Mesenchymal stem cell (in vitro differentiated cells and primary cell): ENCODE measurements around the gene ADAP1. TPM values are rescaled to one million over a fixed set of nuclear protein-coding genes. Genes with fewer than 3 reads are reported as not detected.
A peak's percentile ranks its signal among the peaks of the same experiment; 100 is the strongest.
"Not testable (repeated sequence)": the region's sequence is repeated elsewhere in the genome, so short reads cannot be mapped to it uniquely, and the experiment has no call there.

Source experiments
- DNase-seq: peaks from one replicate; pipeline ENCODE4 v3.0.0-alpha.2; 2013
- H2AFZ ChIP-seq: one replicate; pipeline ENCODE4 v1.6.1; 2013; ENCODE audit warnings: low read depth, mild to moderate bottlenecking, control low read depth, inconsistent platforms, low read length, moderate library complexity
- H2AK5ac ChIP-seq: 2 replicates; pipeline ENCODE4 v1.6.1; 2013; ENCODE audit warnings: low read length, moderate library complexity, mild to moderate bottlenecking, inconsistent platforms; ENCODE audit not compliant: severe bottlenecking
- H2BK120ac ChIP-seq: one replicate; pipeline ENCODE4 v1.6.1; 2013; ENCODE audit warnings: low read depth, mild to moderate bottlenecking, inconsistent platforms, low read length, moderate library complexity
- H2BK12ac ChIP-seq, 2 experiments: one replicate each; pipeline ENCODE4 v1.6.1; 2013; ENCODE audit warnings: inconsistent platforms in 2 of 2, low read length in 2 of 2, mild to moderate bottlenecking in 2 of 2, moderate library complexity in 2 of 2, control low read depth in 1 of 2
- H2BK15ac ChIP-seq: one replicate; pipeline ENCODE4 v1.6.1; 2013; ENCODE audit warnings: mild to moderate bottlenecking, low read depth, inconsistent platforms; ENCODE audit not compliant: poor library complexity, severe bottlenecking
- H2BK5ac ChIP-seq: 2 replicates; pipeline ENCODE4 v1.6.1; 2013; ENCODE audit warnings: low read depth, mild to moderate bottlenecking, low read length, control low read depth, inconsistent platforms; ENCODE audit not compliant: poor library complexity, severe bottlenecking
- H3K14ac ChIP-seq, 2 experiments: one replicate each; pipeline ENCODE4 v1.6.1; 2013; ENCODE audit warnings: inconsistent platforms in 2 of 2, low read length in 2 of 2, control low read depth in 1 of 2, mild to moderate bottlenecking in 1 of 2, moderate library complexity in 1 of 2
- H3K18ac ChIP-seq, 2 experiments: one replicate each; pipeline ENCODE4 v1.6.1; 2013; ENCODE audit warnings: inconsistent platforms in 2 of 2, low read length in 2 of 2, control low read depth in 1 of 2, low read depth in 1 of 2, mild to moderate bottlenecking in 1 of 2
- H3K23ac ChIP-seq, 2 experiments: one replicate each; pipeline ENCODE4 v1.6.1; 2013; ENCODE audit warnings: inconsistent platforms in 2 of 2, low read length in 2 of 2, mild to moderate bottlenecking in 2 of 2, moderate library complexity in 2 of 2, control low read depth in 1 of 2
- H3K27ac ChIP-seq: 2 replicates; pipeline ENCODE4 v1.5.1; 2013; ENCODE audit warnings: mild to moderate bottlenecking, moderate library complexity, low read length, control low read depth, inconsistent platforms; ENCODE audit not compliant: poor library complexity, severe bottlenecking
- H3K27me3 ChIP-seq, 2 experiments: 2 replicates each; pipeline versions ENCODE4 v1.6.1 to v1.7.0; 2013; ENCODE audit warnings: low read length in 2 of 2, mild to moderate bottlenecking in 2 of 2, moderate library complexity in 2 of 2, control low read depth in 1 of 2, inconsistent platforms in 1 of 2; ENCODE audit not compliant: control insufficient read depth in 1 of 2, insufficient read depth in 1 of 2
- H3K36me3 ChIP-seq, 2 experiments: 2 replicates each; pipeline versions ENCODE4 v1.6.1 to v1.7.0; 2013; ENCODE audit warnings: low read length in 2 of 2, control low read depth in 1 of 2, inconsistent platforms in 1 of 2, low read depth in 1 of 2, mild to moderate bottlenecking in 1 of 2; ENCODE audit not compliant: insufficient read depth in 2 of 2, control insufficient read depth in 1 of 2
- H3K4ac ChIP-seq, 2 experiments: one replicate each; pipeline ENCODE4 v1.6.1; 2013; ENCODE audit warnings: inconsistent platforms in 2 of 2, low read length in 2 of 2, mild to moderate bottlenecking in 2 of 2, moderate library complexity in 2 of 2, control low read depth in 1 of 2, low read depth in 1 of 2
- H3K4me1 ChIP-seq: 2 replicates; pipeline ENCODE4 v1.6.1; 2013; ENCODE audit warnings: low read depth, low read length, control low read depth; ENCODE audit not compliant: control insufficient read depth, insufficient read depth
- H3K4me2 ChIP-seq: 2 replicates; pipeline ENCODE4 v1.6.1; 2013; ENCODE audit warnings: low read length, mild to moderate bottlenecking, inconsistent platforms; ENCODE audit not compliant: poor library complexity, severe bottlenecking
- H3K4me3 ChIP-seq, 2 experiments: 2 replicates each; pipeline versions ENCODE4 v1.5.1 to v1.7.0; 2013; ENCODE audit warnings: low read length in 2 of 2, mild to moderate bottlenecking in 2 of 2, control low read depth in 1 of 2, low read depth in 1 of 2; ENCODE audit not compliant: insufficient read depth in 1 of 2
- H3K79me1 ChIP-seq: replicated peaks from 2 replicates; pipeline ENCODE4 v1.6.1; 2013; ENCODE audit warnings: mild to moderate bottlenecking, control low read depth, low read length, inconsistent platforms; ENCODE audit not compliant: poor library complexity, severe bottlenecking
- H3K9ac ChIP-seq: 2 replicates; pipeline ENCODE4 v1.7.0; 2013; ENCODE audit warnings: mild to moderate bottlenecking, low read length, moderate library complexity
- H3K9me3 ChIP-seq: 2 replicates; pipeline ENCODE4 v1.7.0; 2013; ENCODE audit warnings: mild to moderate bottlenecking, low read length; ENCODE audit not compliant: control insufficient read depth
- H4K8ac ChIP-seq: one replicate; pipeline ENCODE4 v1.6.1; 2013; ENCODE audit warnings: inconsistent platforms, mild to moderate bottlenecking, low read length, moderate library complexity
- H4K91ac ChIP-seq: one replicate; pipeline ENCODE4 v1.6.1; 2013; ENCODE audit warnings: mild to moderate bottlenecking, low read length, inconsistent platforms
- WGBS: methylation state at CpG from one replicate; pipeline ENCODE4 v1.1.7; 2013; ENCODE audit warnings: mixed read lengths; 5-methylcytosine and 5-hydroxymethylcytosine counted together
- polyA plus RNA-seq, 2 experiments: library from polyadenylated mRNA; stranded (reverse); fragments of 200-250 nt; gene quantifications; one replicate each; pipeline ENCODE4 v1.2.3, GENCODE V29; 2013

Gene ADAP1
- polyA plus RNA-seq (2013, experiment 1 of 2) = 0.97 TPM
- polyA plus RNA-seq (2013, experiment 2 of 2) = 0.84 TPM

GRCh38 chr7:954330-955238 is at the start of gene ADAP1:
TSS of gene ADAP1 (minus strand) at chr7:954680. CDS start at chr7:954477, 203 bp downstream.
- Histone ChIP-seq H4K8ac (no peak within 1 kb of the TSS), H2BK5ac (no peak within 1 kb of the TSS), H2BK15ac (peak within 1 kb of the TSS; percentile 34), H3K36me3 (peaks cover 0 to 9% of the 10 kb centered on the region in 2 experiments), H3K79me1 (no peaks in the 10 kb centered on the region), H2AFZ (peak within 1 kb of the TSS; percentile 29), H3K23ac (peak within 1 kb of the TSS; percentile 36 to 45), H3K4me2 (peak within 1 kb of the TSS; percentile 77), H3K14ac (peak within 1 kb of the TSS in 1 of 2 experiments; percentile 74), H3K4me3 (peak within 1 kb of the TSS; percentile 29 to 37), H3K4ac (no peak within 1 kb of the TSS), H2BK12ac (no peak within 1 kb of the TSS), H2AK5ac (no peak within 1 kb of the TSS), H3K4me1 (peaks cover 21% of the 10 kb centered on the region), H3K27ac (no peak within 1 kb of the TSS), H3K27me3 (peaks cover 49 to 66% of the 10 kb centered on the region in 2 experiments), H3K9me3 (no peaks in the 10 kb centered on the region), H3K9ac (no peak within 1 kb of the TSS), H3K18ac (no peak within 1 kb of the TSS), H4K91ac (no peak within 1 kb of the TSS), H2BK120ac (no peak within 1 kb of the TSS)
- WGBS = 12% methylated on average over 55 of the region's 115 CpGs
- DNase-seq = peak; percentile 49

GRCh38 chr7:1002445-1002844 is 48.0 kb upstream of the ADAP1 start:
- H4K91ac ChIP-seq, DNase-seq, H3K23ac ChIP-seq, H2AFZ ChIP-seq, H3K9me3 ChIP-seq, H3K18ac ChIP-seq, H2BK5ac ChIP-seq, H3K27me3 ChIP-seq, H3K4ac ChIP-seq, H3K9ac ChIP-seq, H3K4me3 ChIP-seq, H2BK120ac ChIP-seq, H3K14ac ChIP-seq, H3K4me2 ChIP-seq, H4K8ac ChIP-seq, H2BK15ac ChIP-seq, H3K27ac ChIP-seq, H2AK5ac ChIP-seq, H2BK12ac ChIP-seq: not testable (repeated sequence)
- 100% methylated on average over 4 of the region's 7 CpGs for WGBS
- H3K36me3 ChIP-seq = peaks cover 13 to 58% of the 10 kb centered on the region in 2 experiments
- H3K4me1 ChIP-seq = peaks cover 10% of the 10 kb centered on the region
- H3K79me1 ChIP-seq = peaks cover 16% of the 10 kb centered on the region

- H2BK15ac ChIP-seq, H3K4me3 ChIP-seq, H3K27ac ChIP-seq, H3K9me3 ChIP-seq, H3K4ac ChIP-seq, H4K8ac ChIP-seq, H3K4me2 ChIP-seq, H2BK120ac ChIP-seq, H3K27me3 ChIP-seq, H3K9ac ChIP-seq, H4K91ac ChIP-seq, H2AFZ ChIP-seq, H3K18ac ChIP-seq, H2BK12ac ChIP-seq, H2BK5ac ChIP-seq, DNase-seq, H3K14ac ChIP-seq, H2AK5ac ChIP-seq, H3K23ac ChIP-seq: not testable (repeated sequence)
- H3K4me1 ChIP-seq = peaks cover 10% of the 10 kb centered on the region
- peaks cover 13 to 58% of the 10 kb centered on the region in 2 experiments for H3K36me3 ChIP-seq
- H3K79me1 ChIP-seq = peaks cover 15% of the 10 kb centered on the region
- 100% methylated on average over 3 of the region's 4 CpGs for WGBS
Observed at GRCh38 chr7:1002026-1002425, 47.5 kb upstream of the ADAP1 start.

- not testable (repeated sequence) for H2BK15ac ChIP-seq, H3K27me3 ChIP-seq, H3K9me3 ChIP-seq, H2BK5ac ChIP-seq, H3K4me2 ChIP-seq, DNase-seq, H3K14ac ChIP-seq, H3K23ac ChIP-seq, H2AK5ac ChIP-seq, H3K9ac ChIP-seq, H2AFZ ChIP-seq, H3K27ac ChIP-seq, H3K4me3 ChIP-seq, H3K18ac ChIP-seq, H2BK120ac ChIP-seq, H3K4ac ChIP-seq, H2BK12ac ChIP-seq, H4K91ac ChIP-seq, H4K8ac ChIP-seq
- Histone ChIP-seq H3K4me1 (peaks cover 10% of the 10 kb centered on the region), H3K36me3 (peaks cover 8 to 57% of the 10 kb centered on the region in 2 experiments), H3K79me1 (peaks cover 13% of the 10 kb centered on the region)
- WGBS = 94% methylated on average over 14 of the region's 14 CpGs
Observed at GRCh38 chr7:1001069-1001770, 46.7 kb upstream of the ADAP1 start.
